Upper lobe of right lung (tissue), 1 donor: ENCODE results near the gene INO80. TPM values are rescaled to one million over a fixed set of nuclear protein-coding genes. Genes with fewer than 3 reads are reported as not detected.
A peak's percentile ranks its signal among the peaks of the same experiment; 100 is the strongest.

Experiments used
- ATAC-seq: fragments of 200-7000 bp; cut with Tn5 transposase; one replicate; pipeline ENCODE4 v1.9.1; 2020; ENCODE audit warnings: mild to moderate bottlenecking, moderate library complexity
- DNase-seq: peaks from one replicate; pipeline ENCODE4 v3.0.0-alpha.2; 2020
- H3K27ac ChIP-seq: fragments of 200-600 bp; one replicate; pipeline ENCODE4 v1.8.0; 2022
- H3K27me3 ChIP-seq: fragments of 200-600 bp; one replicate; pipeline ENCODE4 v1.8.0; 2022; ENCODE audit warnings: mild to moderate bottlenecking
- H3K36me3 ChIP-seq: fragments of 200-600 bp; one replicate; pipeline ENCODE4 v1.8.0; 2022
- H3K4me1 ChIP-seq: fragments of 200-600 bp; one replicate; pipeline ENCODE4 v1.8.0; 2022
- H3K4me3 ChIP-seq: fragments of 200-600 bp; one replicate; pipeline ENCODE4 v1.8.0; 2022; ENCODE audit warnings: mild to moderate bottlenecking
- H3K9me3 ChIP-seq: fragments of 200-600 bp; one replicate; pipeline ENCODE4 v1.8.0; 2022
- CTCF ChIP-seq: fragments of 200-600 bp; IDR thresholded peaks from one replicate; pipeline ENCODE4 v1.8.0; 2022; ENCODE audit warnings: antibody characterized with exemption
- intact Hi-C: fragments of 100-400 bp; cut with DNase I; formaldehyde crosslinking; loops from one replicate; pipeline ENCODE4 v1.11.0; 2022
- long read RNA-seq: library from polyadenylated mRNA; unstranded; transcript quantifications from one replicate; pipeline ENCODE4 v2.0.0, GENCODE V29; 2021
- total RNA-seq: library from RNA; stranded (reverse); fragmentation: NEBNext Ultra II Directional; extraction: Animal tissue kit (Norgen Biotek cat#: 25700); gene quantifications from one replicate; pipeline ENCODE4 v1.2.1, GENCODE V29; 2021
- donor health status: DM: no; HTN: yes; CAD: no; lungs with severe emphysema.

INO80 gene
- total RNA-seq, result 35.6 TPM
- long read RNA-seq, full-length matches to known transcripts, result 7 of 30 reads
- long read RNA-seq, partial matches to known transcripts, result 15 of 30 reads
- long read RNA-seq, other reads (novel, unspliced or antisense), result 8 of 30 reads

DNA sequence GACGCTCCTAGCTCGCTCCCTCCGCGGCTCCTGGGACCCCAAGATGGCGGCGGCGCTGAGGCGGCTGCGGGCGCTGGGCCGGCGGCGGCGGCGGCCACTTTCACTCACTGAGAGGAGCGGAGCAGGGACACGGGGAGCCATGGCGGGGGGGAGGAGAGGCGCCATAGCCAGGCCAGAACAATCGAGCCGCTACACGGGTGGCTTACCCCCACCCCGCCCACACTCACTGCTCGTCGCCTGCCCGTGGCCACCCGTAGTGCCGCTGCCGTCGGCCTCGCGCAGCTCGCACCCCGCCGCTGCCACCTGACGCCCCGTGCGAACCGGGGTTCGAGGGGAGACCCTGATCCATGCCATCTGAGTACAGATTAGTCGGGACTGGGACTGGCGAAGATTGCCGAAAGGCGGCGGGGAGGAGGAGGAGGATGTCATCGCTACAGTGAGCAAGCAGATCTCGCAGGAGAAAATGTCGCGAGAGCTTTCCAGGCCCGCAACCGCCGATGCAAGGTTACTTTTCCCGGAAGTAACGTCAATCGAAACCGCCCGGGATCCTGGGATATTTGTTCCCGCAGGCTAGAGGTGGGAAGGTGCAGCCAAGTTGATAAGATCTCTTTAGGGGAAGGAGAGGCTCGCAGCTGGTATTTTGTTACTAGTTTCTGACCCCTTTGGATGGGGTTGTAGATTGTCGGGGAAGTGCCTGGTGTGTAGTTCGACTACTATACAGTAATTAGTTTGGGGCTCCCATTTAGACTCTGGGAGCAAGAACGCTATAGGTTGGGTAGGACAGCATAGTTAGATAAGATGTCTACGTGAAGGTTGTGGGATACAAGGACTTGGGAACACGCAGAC lies at the start of gene INO80:
TSS of gene INO80 (minus strand) at position 165 of the 846 bp plus-strand sequence. CDS start 19,970 bp downstream, outside the sequence.
- H3K27ac ChIP-seq, result peak within 1 kb of the TSS; percentile 99
- H3K36me3 ChIP-seq, result no peaks in the 10 kb centered on the region
- intact Hi-C loops, result no loop called here
- ATAC-seq (peak; percentile 95), DNase-seq (peak; percentile 98)
- H3K4me3 ChIP-seq, result peak within 1 kb of the TSS; percentile 93
- H3K27me3 ChIP-seq, result no peaks in the 10 kb centered on the region
- TF ChIP-seq CTCF, result no peak
- H3K4me1 ChIP-seq, result peaks cover 14% of the 10 kb centered on the region
- no peaks in the 10 kb centered on the region for H3K9me3 ChIP-seq

- intact Hi-C loops, result no loop called here
- H3K27me3 ChIP-seq, result no peaks in the 10 kb centered on the region
- H3K36me3 ChIP-seq, result no peaks in the 10 kb centered on the region
- peak overlapping the region; percentile 55 for H3K27ac ChIP-seq
- H3K4me1 ChIP-seq, result peaks cover 9% of the 10 kb centered on the region
- DNase-seq (no peak), ATAC-seq (no peak)
- H3K9me3 ChIP-seq, result no peaks in the 10 kb centered on the region
- TF ChIP-seq CTCF, result no peak
- H3K4me3 ChIP-seq, result no peak overlapping the region
These were observed 45.7 kb upstream of the INO80 start for GRCh38 chr15:41161736-41162135.

GRCh38 chr15:41161336-41161735 lies 45.3 kb upstream of the INO80 start:
- DNase-seq (no peak), ATAC-seq (no peak)
- Histone ChIP-seq H3K9me3 (no peaks in the 10 kb centered on the region), H3K27me3 (no peaks in the 10 kb centered on the region), H3K4me1 (peaks cover 9% of the 10 kb centered on the region), H3K27ac (peak overlapping the region; percentile 55), H3K36me3 (no peaks in the 10 kb centered on the region), H3K4me3 (no peak overlapping the region)
- no peak for TF ChIP-seq CTCF
- intact Hi-C loops, result no loop called here

DNA sequence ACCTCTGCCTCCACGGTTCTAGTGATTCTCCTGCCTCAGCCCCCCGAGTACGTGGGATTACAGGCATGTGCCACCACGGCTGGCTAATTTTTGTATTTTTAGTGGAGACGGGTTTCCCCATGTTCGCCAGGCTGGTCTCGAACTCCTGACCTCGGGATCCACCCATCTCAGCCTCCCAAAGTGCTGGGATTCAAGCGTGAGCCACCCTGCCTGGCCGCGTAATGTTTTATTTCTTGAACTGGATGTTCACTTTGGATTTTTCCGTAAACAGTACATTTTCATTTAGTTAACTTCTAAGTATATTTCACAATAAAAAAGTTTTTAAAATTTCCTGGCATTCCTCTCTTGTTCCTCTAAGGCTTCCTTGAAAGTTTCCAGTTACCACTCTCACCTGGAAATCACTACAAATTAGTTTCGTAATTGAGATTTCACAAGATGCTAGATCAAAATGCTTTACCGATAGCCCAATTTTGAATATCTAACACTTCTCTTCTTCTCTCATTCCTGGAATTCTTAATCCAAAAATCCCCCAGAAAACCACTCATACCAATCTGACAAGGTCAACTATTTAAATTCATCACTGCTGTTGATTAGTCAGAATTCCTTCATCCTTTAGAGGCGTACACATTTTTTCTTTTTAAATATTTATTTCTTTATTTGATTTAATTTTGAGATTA lies 44.7 kb upstream of the INO80 start:
- DNase-seq (peak; percentile 67), ATAC-seq (no peak)
- Histone ChIP-seq H3K27ac (peak overlapping the region; percentile 55), H3K9me3 (no peaks in the 10 kb centered on the region), H3K27me3 (no peaks in the 10 kb centered on the region), H3K36me3 (no peaks in the 10 kb centered on the region), H3K4me3 (no peak overlapping the region), H3K4me1 (peaks cover 9% of the 10 kb centered on the region)
- no peak for TF ChIP-seq CTCF
- intact Hi-C loops, result no loop called here

DNA sequence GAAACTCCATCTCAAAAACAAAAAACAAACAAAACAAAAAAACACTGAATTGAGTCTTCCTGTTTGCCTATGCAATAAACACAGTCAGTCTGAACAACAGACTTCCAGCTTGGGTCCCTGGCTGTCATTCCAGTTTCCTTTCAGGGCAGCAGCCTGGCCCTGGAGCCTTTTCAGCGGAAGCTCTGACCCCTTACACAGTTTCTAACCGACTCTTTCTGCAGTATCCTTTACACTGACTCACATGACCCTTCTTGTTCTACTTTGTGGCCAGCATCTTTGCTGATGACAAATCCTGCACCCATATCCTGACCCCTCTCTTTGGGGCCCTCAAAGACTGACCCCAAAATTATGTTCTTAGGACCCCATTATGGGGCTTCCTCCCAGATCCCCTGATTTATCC lies 38.3 kb upstream of the INO80 start:
- intact Hi-C loops, result no loop called here
- no peak for TF ChIP-seq CTCF
- Histone ChIP-seq H3K4me3 (no peak overlapping the region), H3K27me3 (no peaks in the 10 kb centered on the region), H3K27ac (no peak overlapping the region), H3K9me3 (no peaks in the 10 kb centered on the region), H3K36me3 (no peaks in the 10 kb centered on the region), H3K4me1 (no peaks in the 10 kb centered on the region)
- ATAC-seq (peak; percentile 48), DNase-seq (no peak)
